ENCODE data around the gene SCARF2.
"Not testable (repeated sequence)": the region's sequence is repeated elsewhere in the genome, so short reads cannot be mapped to it uniquely, and the experiment has no call there.

The SCARF2 gene

GRCh38 chr22:20458530-20459151, 21.0 kb upstream of the SCARF2 start:
- H3K4me1 ChIP-seq (ENCODE audit: control insufficient read depth, insufficient read depth, low read length), result peaks cover 17% of the 10 kb centered on the region
- H3K9ac ChIP-seq (ENCODE audit: low read length), result no peak overlapping the region
- no peak overlapping the region for H3K4me3 ChIP-seq (ENCODE audit: low read length)
- H3K27me3 ChIP-seq (replicated peaks; ENCODE audit: control insufficient read depth, insufficient read depth, low read length), result no peaks in the 10 kb centered on the region
- no peaks in the 10 kb centered on the region for H3K9me3 ChIP-seq (ENCODE audit: control insufficient read depth, low read length)
- no peak for DNase-seq (ENCODE audit: low read depth)
- peaks cover 37% of the 10 kb centered on the region for H3K36me3 ChIP-seq (ENCODE audit: control insufficient read depth, insufficient read depth, low read length, severe bottlenecking)

GRCh38 chr22:20457506-20458240, 20.0 kb upstream of the SCARF2 start:
- no peaks in the 10 kb centered on the region for H3K27me3 ChIP-seq (replicated peaks; ENCODE audit: control insufficient read depth, insufficient read depth, low read length)
- peaks cover 33% of the 10 kb centered on the region for H3K36me3 ChIP-seq (ENCODE audit: control insufficient read depth, insufficient read depth, low read length, severe bottlenecking)
- no peak for DNase-seq (ENCODE audit: low read depth)
- peaks cover 17% of the 10 kb centered on the region for H3K4me1 ChIP-seq (ENCODE audit: control insufficient read depth, insufficient read depth, low read length)
- no peaks in the 10 kb centered on the region for H3K9me3 ChIP-seq (ENCODE audit: control insufficient read depth, low read length)
- no peak overlapping the region for H3K9ac ChIP-seq (ENCODE audit: low read length)
- H3K4me3 ChIP-seq (ENCODE audit: low read length), result no peak overlapping the region

GRCh38 chr22:20456722-20457076, 19.1 kb upstream of the SCARF2 start:
- H3K9me3 ChIP-seq (ENCODE audit: control insufficient read depth, low read length), result no peaks in the 10 kb centered on the region
- no peak overlapping the region for H3K9ac ChIP-seq (ENCODE audit: low read length)
- H3K4me3 ChIP-seq (ENCODE audit: low read length), result no peak overlapping the region
- H3K36me3 ChIP-seq (ENCODE audit: control insufficient read depth, insufficient read depth, low read length, severe bottlenecking), result peaks cover 38% of the 10 kb centered on the region
- H3K27me3 ChIP-seq (replicated peaks; ENCODE audit: control insufficient read depth, insufficient read depth, low read length), result no peaks in the 10 kb centered on the region
- DNase-seq (ENCODE audit: low read depth), result no peak
- peaks cover 17% of the 10 kb centered on the region for H3K4me1 ChIP-seq (ENCODE audit: control insufficient read depth, insufficient read depth, low read length)

GRCh38 chr22:20456064-20456721, 18.6 kb upstream of the SCARF2 start:
- Histone ChIP-seq H3K4me3 (ENCODE audit: low read length) (no peak overlapping the region), H3K9me3 (ENCODE audit: control insufficient read depth, low read length) (no peaks in the 10 kb centered on the region), H3K4me1 (ENCODE audit: control insufficient read depth, insufficient read depth, low read length) (peaks cover 17% of the 10 kb centered on the region), H3K27me3 (replicated peaks; ENCODE audit: control insufficient read depth, insufficient read depth, low read length) (no peaks in the 10 kb centered on the region), H3K36me3 (ENCODE audit: control insufficient read depth, insufficient read depth, low read length, severe bottlenecking) (peaks cover 38% of the 10 kb centered on the region), H3K9ac (ENCODE audit: low read length) (no peak overlapping the region)
- peak; percentile 93 for DNase-seq (ENCODE audit: low read depth)

GRCh38 chr22:20455709-20456063, 18.1 kb upstream of the SCARF2 start:
- Histone ChIP-seq H3K36me3 (ENCODE audit: control insufficient read depth, insufficient read depth, low read length, severe bottlenecking) (peaks cover 37% of the 10 kb centered on the region), H3K4me3 (ENCODE audit: low read length) (no peak overlapping the region), H3K9me3 (ENCODE audit: control insufficient read depth, low read length) (no peaks in the 10 kb centered on the region), H3K4me1 (ENCODE audit: control insufficient read depth, insufficient read depth, low read length) (peaks cover 17% of the 10 kb centered on the region), H3K9ac (ENCODE audit: low read length) (no peak overlapping the region), H3K27me3 (replicated peaks; ENCODE audit: control insufficient read depth, insufficient read depth, low read length) (no peaks in the 10 kb centered on the region)
- no peak for DNase-seq (ENCODE audit: low read depth)

GRCh38 chr22:20453222-20453621, 15.6 kb upstream of the SCARF2 start:
- H3K4me3 ChIP-seq (ENCODE audit: low read length), result no peak overlapping the region
- peaks cover 38% of the 10 kb centered on the region for H3K36me3 ChIP-seq (ENCODE audit: control insufficient read depth, insufficient read depth, low read length, severe bottlenecking)
- peaks cover 5% of the 10 kb centered on the region for H3K4me1 ChIP-seq (ENCODE audit: control insufficient read depth, insufficient read depth, low read length)
- no peak for DNase-seq (ENCODE audit: low read depth)
- no peaks in the 10 kb centered on the region for H3K9me3 ChIP-seq (ENCODE audit: control insufficient read depth, low read length)
- no peaks in the 10 kb centered on the region for H3K27me3 ChIP-seq (replicated peaks; ENCODE audit: control insufficient read depth, insufficient read depth, low read length)
- no peak overlapping the region for H3K9ac ChIP-seq (ENCODE audit: low read length)

- H3K4me3 ChIP-seq (ENCODE audit: low read length), result no peak overlapping the region
- H3K9ac ChIP-seq (ENCODE audit: low read length), result no peak overlapping the region
- peaks cover 5% of the 10 kb centered on the region for H3K4me1 ChIP-seq (ENCODE audit: control insufficient read depth, insufficient read depth, low read length)
- H3K9me3 ChIP-seq (ENCODE audit: control insufficient read depth, low read length), result no peaks in the 10 kb centered on the region
- no peak for DNase-seq (ENCODE audit: low read depth)
- no peaks in the 10 kb centered on the region for H3K27me3 ChIP-seq (replicated peaks; ENCODE audit: control insufficient read depth, insufficient read depth, low read length)
- peaks cover 27% of the 10 kb centered on the region for H3K36me3 ChIP-seq (ENCODE audit: control insufficient read depth, insufficient read depth, low read length, severe bottlenecking)
Measured at GRCh38 chr22:20451920-20452319, 14.3 kb upstream of the SCARF2 start.

GRCh38 chr22:20451129-20451778, 13.6 kb upstream of the SCARF2 start:
- not testable (repeated sequence) for H3K9me3 ChIP-seq (ENCODE audit: control insufficient read depth, low read length); DNase-seq (ENCODE audit: low read depth); H3K27me3 ChIP-seq (replicated peaks; ENCODE audit: control insufficient read depth, insufficient read depth, low read length); H3K4me1 ChIP-seq (ENCODE audit: control insufficient read depth, insufficient read depth, low read length); H3K4me3 ChIP-seq (ENCODE audit: low read length); H3K9ac ChIP-seq (ENCODE audit: low read length)
- H3K36me3 ChIP-seq (ENCODE audit: control insufficient read depth, insufficient read depth, low read length, severe bottlenecking), result peaks cover 25% of the 10 kb centered on the region

- Histone ChIP-seq H3K9me3 (ENCODE audit: control insufficient read depth, low read length) (no peaks in the 10 kb centered on the region), H3K4me1 (ENCODE audit: control insufficient read depth, insufficient read depth, low read length) (no peaks in the 10 kb centered on the region), H3K9ac (ENCODE audit: low read length) (no peak overlapping the region), H3K4me3 (ENCODE audit: low read length) (no peak overlapping the region), H3K27me3 (replicated peaks; ENCODE audit: control insufficient read depth, insufficient read depth, low read length) (no peaks in the 10 kb centered on the region), H3K36me3 (ENCODE audit: control insufficient read depth, insufficient read depth, low read length, severe bottlenecking) (peaks cover 32% of the 10 kb centered on the region)
- no peak for DNase-seq (ENCODE audit: low read depth)
Measured at GRCh38 chr22:20450551-20450906, 12.9 kb upstream of the SCARF2 start.

GRCh38 chr22:20449819-20450550, 12.4 kb upstream of the SCARF2 start:
- Histone ChIP-seq H3K27me3 (replicated peaks; ENCODE audit: control insufficient read depth, insufficient read depth, low read length) (no peaks in the 10 kb centered on the region), H3K4me1 (ENCODE audit: control insufficient read depth, insufficient read depth, low read length) (no peaks in the 10 kb centered on the region), H3K9ac (ENCODE audit: low read length) (no peak overlapping the region), H3K36me3 (ENCODE audit: control insufficient read depth, insufficient read depth, low read length, severe bottlenecking) (peaks cover 33% of the 10 kb centered on the region), H3K4me3 (ENCODE audit: low read length) (no peak overlapping the region), H3K9me3 (ENCODE audit: control insufficient read depth, low read length) (no peaks in the 10 kb centered on the region)
- DNase-seq (ENCODE audit: low read depth), result no peak

- Histone ChIP-seq H3K4me1 (ENCODE audit: control insufficient read depth, insufficient read depth, low read length) (no peaks in the 10 kb centered on the region), H3K27me3 (replicated peaks; ENCODE audit: control insufficient read depth, insufficient read depth, low read length) (no peaks in the 10 kb centered on the region), H3K9ac (ENCODE audit: low read length) (no peak overlapping the region), H3K4me3 (ENCODE audit: low read length) (no peak overlapping the region), H3K9me3 (ENCODE audit: control insufficient read depth, low read length) (no peaks in the 10 kb centered on the region), H3K36me3 (ENCODE audit: control insufficient read depth, insufficient read depth, low read length, severe bottlenecking) (peaks cover 39% of the 10 kb centered on the region)
- no peak for DNase-seq (ENCODE audit: low read depth)
Measured at GRCh38 chr22:20448630-20449029, 11.0 kb upstream of the SCARF2 start.
